Activated CD8-positive, alpha-beta memory T cell treated with anti-CD3 and anti-CD28 coated beads, Interleukin-2, amount 50 U/mL, for 1 hour (primary cell): ENCODE data around the gene CMSS1.
A peak's percentile ranks its signal among the peaks of the same experiment; 100 is the strongest.

ENCODE experiments used
- DNase-seq: peaks from one replicate; pipeline ENCODE4 v3.0.0-alpha.2; 2020; ENCODE audit errors: extremely low read depth

The CMSS1 gene

DNA sequence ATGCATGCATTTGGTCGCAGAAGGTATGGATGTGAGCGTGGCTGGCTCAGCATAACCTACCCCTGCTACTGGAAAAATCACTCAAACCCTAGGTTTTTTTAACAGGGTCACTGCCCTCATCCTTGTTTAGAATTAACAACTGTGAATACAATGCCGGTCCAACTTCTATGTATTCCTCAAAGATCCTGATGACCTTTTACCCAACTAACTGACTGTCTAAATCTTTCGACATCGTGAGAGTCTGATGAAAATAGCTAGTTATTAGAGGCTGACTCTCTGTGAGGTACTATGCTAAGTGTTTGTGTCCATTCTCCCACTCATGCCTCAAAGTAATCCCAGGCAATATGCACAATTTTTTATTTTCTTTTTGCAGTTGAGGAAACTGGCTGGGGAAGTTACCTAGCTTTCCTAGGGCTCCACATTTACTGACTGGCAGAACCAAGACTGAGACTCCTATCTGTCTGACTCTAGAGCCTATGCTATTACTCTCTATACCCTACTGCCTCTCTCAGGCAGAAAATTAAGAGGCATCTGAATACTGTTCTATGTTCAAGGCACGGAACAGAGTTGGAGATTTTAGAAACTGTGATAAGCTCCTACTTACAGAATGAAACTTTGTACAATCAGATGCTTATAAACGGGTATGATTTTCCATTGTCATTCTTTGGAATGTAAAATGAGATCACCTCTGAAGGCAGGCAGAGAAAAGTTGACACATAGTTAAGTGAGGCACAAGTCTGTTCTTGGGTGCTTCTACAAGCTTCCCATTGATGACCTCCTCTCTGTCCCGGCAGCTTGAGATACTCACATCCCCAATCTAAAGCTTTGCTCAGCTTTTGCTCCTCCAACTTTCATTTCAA, 240.3 kb downstream of the CMSS1 start:
- no peak for DNase-seq

DNA sequence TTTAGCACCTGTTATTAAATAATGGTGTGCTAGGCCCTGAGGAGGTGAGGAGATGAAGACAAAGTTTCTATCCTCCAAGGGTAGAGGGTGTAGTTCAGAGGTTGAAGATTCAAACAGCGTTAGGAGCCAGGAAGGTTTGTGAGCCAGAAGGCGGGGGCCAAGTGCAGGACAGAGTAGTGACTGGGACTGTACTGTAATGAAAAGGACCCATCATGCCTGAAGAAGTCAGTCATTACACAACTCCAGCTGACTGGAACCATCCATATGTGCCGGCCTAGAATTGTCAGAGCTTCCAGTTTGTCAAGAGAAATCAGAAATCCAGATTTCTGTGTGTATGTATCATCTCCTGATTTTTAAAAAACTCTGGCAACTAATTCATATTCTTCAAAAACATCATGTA, 241.8 kb downstream of the CMSS1 start:
- no peak for DNase-seq

DNA sequence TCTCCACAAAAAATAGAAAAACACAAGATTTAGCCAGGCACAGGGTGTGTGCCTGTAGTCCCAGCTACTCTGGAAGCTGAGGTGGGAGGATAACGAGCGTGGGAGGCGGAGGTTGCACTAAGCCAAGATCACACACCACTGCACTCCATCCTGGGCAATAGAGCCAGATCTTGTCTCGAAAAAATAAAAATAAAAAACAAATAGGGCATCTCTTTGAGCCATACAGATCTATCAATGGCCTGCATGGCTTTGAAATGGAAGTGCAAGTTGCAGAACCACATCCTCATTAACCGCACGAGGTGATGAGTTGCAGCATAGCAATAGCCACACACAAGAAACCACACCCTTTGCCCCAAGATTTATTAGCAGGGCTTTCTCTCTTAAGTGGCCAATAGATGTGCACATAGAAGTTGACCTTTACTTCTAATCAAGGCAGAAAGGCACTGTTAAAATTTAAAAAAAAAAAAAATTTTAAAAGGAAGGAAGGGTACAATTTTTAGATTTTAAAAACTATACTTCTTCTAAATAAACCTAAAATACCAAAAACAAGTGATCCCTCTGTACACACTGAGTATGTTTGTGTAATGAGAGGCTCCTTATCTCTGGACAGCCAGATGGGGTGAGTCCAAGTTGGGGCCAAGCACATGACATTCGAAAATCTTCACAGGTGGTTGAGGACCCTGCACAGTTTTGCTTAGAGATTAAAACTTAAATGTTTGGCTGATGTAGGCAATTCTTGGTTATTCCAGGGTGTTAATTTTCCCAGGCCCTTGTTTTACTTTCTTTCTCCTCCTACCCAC, 243.2 kb downstream of the CMSS1 start:
- no peak for DNase-seq

DNA sequence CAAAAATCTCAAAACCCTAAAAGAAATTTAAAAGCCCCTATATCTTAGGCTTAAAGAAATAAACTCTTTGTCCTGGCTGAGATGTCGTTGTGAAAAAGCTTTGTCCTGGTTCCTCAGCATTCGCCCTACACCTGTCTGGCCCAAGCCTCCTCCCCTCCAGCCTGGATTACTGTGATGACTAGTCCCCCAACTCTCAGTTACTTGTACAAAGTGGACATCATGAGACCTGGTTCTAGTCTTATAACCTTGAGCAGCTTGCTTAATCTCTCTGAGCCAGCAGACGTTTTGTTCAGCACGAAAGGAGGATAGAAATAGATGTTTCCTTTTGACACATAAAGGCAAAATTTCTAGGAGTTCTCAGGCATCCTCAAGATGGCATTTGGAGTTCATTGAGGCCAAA, 245.0 kb downstream of the CMSS1 start:
- no peak for DNase-seq

DNA sequence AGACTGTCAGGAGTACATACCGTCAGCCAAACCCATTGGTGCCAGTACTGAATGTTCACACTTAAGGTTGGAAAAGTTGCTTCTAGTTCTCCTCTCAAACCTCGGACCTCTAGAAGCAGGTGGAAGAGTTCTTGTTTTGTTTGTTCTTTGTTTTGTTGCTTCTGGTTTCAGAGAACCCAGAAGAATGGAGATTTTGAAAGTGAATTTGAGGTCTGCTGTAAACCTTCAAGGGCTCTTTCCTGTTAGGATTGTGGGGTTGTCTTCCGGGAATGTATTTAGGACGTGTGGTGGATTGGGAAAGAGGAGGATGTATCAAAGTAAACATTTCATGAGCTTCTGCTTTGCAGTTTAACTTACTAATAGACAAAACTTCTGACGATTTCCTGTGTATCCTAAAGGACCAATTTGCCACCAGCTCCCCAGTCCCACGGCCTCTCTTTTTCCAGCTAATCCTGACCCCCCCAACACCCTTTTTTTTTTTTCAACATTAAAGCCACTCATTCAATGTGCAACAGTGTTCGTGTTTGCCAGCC, 246.3 kb downstream of the CMSS1 start:
- DNase-seq = no peak

DNA sequence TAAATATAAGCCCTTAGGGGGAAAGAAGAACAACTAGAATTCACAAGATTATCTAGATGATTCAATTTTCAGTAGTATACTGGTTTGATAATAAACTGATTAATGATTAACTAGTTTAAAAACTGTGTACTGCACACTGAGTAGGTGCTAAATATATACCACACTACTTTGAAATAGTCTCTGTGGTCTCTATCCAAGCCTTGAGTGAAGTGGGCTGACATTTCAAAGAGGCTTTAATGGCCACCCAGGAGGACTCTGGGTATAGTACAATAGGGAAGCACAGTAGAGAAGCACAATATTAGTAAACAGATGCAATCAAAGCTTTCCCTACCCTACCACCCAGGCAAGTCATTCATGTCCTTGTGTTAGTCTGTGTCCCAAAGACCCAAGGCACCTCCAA, 249.9 kb downstream of the CMSS1 start:
- no peak for DNase-seq

DNA sequence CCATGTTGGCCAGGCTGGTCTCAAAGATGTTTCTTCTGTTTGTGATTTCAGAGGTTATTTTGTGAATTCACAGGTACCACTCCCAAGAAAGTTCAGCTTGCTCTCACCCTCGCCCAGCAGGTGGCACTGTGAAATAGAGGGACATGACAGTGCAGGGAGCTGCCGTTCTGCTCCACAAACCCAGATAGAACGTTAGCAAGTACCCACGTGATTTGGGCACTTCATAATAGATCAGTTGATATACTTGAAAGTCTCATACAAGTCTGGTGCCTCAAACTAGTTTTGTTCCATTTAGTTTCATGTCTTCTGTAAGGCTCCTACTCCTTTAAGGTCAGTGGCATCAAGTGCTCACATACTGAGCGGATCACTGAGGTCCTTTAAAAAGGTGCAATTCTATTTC, 251.2 kb downstream of the CMSS1 start:
- peak; percentile 18 for DNase-seq

DNA sequence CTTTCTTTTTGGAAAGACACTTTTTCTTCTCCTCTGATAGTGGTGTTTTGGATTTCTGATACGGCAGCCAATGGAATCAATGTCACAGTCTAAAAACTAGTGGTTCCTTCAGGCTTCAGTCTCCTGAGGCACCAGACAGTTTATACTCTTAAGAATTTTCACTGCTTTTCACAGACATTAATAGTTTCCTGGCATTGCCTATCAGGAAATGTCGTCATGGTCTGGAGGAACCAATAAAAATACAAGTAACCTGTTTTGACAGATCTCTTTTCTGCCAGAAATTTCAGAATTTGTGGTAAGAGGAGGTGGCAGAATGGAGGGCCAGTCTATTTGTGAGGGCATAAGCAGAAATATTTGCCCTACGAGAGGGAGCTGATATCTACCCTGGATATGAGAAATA, 251.8 kb downstream of the CMSS1 start:
- no peak for DNase-seq

DNA sequence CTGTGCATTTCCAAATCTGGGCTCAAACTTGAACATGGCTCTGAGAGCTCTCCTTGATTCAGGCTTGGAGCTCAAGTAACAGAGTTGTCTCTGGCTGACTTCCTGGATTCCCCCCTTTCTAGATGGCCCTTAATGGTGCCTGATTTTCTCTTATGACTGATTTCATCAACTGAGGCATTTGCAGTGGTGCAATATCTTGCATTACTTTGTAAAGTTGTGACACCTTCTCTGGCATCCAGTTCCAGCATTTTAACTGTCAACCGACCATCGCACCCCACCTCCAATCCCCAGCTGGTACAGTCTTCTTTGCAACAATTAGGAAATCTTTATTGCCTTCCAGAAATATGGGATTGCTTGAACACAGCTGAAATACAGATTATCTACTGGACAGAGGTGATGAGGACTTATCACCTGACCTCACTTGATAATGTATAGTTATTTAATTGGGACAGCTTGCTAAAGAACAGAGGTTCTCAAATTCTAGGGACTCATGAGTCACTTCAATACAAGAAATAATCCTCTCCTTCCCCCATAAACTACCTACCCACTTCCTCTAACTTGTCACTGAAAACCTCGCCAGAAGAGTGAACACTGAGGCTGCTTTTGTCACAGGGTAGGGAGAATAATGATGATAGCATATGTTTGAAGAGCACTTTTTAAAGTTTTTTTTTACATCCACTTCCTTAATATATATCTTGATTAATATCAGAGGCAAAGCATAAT, 254.8 kb downstream of the CMSS1 start:
- DNase-seq = no peak

DNA sequence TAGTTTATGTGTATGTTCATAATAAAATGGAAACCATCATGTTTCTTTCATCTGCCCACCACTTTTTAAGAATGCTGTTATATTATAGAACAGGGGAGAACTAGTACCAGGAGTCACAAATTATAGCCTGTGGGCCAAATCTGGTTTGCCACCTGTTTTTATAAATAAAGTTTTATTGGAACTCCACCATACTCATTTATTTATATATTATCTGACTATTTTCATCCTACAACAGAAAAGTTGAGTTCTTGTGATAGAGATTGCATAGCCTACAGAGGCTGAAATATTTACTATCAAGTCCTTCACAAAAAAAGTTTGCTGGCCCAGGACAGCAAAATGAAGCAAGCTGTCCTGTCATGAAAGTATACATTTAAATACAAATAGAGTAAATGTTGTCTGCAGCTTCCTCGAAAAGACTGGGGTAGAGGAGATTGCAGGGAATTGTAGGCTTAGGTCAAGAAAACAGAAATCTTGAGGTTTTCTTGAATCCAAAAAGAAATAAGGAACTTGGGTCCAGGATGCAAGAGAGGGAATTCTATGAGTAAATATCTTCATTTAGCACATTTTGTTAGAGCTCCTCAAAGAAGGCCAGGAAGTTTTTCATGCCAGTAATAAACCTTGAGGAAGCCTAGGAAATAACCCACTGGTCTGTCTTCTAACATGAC, 255.5 kb downstream of the CMSS1 start:
- no peak for DNase-seq

DNA sequence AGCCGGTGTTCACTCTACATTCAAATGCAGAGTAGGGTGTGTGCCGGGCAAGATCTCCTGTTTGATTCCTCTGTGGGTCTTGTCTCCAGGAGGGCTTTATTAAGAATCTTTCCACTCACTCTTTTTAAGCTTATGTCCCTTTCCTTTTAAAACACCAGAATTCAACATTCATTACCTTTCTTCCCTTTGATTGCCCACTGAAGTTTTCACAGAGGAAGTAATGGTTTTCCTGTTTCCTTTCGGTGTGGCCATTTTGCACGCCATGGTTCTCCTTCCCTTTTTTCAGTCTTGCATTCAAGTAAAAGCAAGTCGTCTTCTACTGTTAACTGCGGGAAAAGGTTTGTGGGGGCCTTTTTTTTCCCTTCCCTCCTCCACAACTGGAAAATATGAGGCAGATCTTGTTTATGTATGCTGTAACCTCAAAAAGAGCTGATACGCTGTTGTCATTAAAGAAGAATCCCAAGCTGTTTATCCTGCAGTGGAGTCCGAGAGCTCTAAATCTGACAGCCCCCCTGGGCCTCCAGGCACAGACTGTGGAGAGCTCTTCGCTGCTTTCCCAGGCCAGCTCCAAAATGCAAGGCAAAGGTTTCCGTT, 256.1 kb downstream of the CMSS1 start:
- DNase-seq = no peak

DNA sequence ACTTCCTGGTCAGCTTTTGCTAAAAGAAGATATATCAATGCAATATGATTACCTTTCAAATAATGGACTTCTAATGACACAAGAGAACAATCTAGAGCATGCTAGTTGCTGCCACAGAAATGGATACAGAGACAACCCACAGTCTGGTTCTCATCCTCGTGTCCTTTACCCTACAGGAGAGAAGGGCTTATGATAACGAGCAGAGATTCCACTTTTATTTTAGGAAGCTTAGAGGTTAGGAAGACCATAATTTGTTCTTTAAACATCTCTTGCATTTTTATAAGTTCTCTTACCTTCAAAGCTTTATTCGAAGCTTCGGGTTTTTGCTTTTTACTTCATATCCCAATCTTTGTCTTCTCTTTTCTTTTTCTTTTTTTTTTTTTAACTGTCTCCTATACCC, 257.5 kb downstream of the CMSS1 start:
- DNase-seq = no peak

DNA sequence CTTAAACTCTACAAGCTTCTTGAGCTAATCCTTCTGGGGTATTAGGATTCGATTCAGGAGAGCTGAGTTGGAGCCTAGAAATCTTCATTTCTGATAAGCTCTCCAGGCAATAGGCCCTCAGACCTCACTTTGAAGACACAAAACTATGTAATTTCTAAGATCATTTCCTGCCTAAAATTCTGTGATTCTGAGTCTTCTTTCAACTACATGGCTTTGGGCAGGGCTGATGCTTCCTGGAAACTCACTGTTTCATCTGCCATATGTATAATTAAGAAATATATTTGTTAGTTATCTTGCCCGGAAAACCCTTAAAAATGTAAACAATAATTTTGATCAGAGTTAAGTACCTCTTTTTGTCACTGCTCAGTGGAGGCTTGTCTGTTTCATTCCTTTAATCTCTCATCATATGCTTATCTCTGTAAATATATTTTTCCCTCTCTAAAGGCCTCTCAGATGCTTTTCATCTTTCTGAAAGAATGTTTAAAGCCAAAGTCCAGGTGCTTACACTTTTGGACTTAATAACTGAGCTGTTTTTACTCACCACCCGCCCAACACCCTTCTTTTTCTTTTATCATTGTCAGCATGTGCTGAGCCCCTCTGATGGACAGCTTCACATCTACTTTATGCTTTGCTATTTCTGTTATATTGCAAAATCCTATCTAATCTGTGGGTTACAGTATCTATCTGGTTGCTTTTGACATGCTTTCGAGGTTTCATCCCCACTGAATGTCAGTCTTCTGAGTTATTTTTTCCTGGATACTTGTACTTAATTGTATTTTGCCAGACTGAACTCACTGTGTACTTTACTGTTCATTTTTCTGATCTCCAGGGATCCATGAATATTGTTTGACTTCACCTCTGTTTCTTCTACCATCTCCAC, 258.4 kb downstream of the CMSS1 start:
- no peak for DNase-seq

DNA sequence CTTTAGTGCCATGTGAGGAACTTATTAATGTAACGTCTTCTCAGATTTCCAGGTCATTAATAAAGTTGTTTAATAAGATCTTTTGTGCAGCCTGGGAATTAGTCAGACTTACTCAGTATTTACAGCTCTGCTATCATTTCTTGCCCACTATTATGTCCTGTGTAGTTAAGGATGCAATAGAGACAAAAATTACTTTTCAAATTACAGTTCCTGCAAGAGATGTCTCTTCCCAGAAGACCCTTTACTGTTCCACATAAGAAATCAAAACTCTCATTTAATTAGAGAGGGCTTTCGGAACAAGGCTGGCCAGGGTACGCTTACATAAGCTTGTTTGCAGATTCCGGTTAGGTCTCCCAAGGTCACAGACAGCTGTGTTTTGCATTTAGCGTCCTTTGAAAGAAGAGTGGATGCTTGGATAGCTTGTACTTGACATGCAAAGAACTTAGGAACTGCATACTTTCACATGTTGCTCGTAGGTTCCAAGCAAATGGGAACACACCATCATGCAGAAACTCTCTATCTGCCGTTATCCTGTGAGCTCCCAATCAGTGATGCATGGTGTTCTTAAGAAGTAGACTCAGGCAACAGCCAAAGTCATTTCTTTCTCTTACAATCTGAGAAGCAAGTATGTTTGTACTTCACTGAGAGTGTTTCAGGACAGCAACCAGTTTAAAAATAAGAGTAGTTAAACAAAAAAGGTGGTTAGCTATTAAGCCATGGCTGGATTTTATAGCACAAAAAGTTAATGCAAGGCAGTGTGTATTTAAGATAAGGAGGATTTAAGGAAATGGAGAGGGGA, 259.3 kb downstream of the CMSS1 start:
- DNase-seq = no peak

DNA sequence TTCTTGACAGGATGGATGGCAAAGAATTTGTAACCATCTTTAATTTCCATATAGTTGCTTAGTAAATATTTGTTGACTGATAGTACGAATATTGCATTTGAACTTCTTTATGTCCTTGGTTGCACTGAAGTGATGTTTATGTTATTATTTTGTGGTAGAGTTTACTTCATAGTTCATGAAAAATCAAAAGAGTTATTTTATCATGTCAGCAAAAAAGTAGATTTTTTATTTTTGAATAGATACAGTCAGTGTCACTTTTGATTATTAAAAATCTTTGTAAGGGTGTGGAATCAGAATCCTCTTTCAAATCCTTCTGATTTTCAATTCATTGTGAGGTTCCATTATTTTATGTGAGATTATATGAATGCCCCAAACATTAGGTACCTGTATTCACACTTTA, 261.7 kb downstream of the CMSS1 start:
- no peak for DNase-seq

DNA sequence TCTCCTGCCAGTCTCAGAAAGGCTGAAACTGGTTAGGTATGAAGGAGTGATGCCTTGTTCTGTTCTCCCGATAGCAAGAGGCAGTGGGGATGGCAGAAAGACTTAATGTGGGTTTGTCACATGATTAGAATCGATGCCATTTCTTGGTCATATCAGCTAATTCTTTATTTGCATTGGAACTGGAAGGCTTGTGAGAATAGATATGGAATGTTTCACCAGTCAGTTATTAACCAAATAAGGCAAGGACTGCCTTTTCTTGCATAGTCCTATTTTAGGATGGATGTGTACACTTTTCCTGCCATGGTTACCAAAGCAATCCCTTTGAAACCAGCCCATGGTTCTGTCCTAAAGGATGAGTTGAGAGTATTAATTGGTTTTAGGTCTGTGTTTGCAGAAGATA, 262.9 kb downstream of the CMSS1 start:
- DNase-seq = no peak

DNA sequence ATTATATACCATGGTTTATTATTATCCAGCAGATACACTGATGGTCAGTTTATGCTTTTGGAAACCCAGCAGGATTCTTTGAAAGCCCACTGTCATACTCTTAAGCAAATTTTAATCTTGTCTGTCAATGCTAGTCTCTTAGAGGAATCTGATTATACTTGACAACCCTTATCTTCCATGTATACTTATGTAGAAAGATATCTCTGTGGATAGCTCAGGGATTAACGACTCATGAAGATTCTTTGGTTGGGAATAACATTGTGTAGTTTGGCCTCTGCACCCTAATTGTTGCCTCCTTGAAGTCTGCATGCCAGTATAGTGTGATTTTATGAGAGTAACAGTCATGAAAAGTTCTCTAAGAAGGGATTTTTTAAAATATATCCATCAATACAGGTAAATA, 263.6 kb downstream of the CMSS1 start:
- no peak for DNase-seq

DNA sequence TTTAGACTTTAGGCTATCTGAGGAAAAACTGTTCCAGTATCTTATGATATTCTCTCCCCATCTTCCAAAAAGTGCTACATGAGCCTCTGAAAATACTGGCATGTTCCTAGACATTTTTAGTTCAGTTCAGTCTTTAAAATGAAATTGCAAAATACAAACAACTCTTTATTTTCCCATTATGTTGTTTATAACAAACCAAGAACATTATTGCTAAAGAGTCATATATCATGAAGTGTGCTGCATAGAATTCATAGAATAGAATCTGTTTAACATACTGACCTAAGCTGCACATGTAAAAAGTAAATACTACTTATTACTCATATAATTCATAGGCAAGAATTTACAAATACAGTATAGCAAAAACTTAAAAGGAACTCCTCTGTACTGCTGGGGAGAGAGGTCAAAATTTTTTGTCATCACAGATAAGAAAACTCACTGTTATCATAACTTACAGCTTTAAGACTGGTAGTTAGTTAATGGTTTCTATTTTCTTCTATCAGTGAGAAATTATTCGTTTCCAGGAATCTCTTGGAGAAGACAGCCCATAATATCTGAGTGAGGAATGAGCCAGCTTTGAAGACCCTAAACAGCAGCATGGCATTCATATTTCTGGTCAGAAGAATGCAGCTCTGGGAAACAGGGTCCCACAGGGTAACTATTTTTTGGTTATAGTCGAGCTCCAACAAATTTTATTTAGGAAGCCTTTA, 264.5 kb downstream of the CMSS1 start:
- DNase-seq = no peak

DNA sequence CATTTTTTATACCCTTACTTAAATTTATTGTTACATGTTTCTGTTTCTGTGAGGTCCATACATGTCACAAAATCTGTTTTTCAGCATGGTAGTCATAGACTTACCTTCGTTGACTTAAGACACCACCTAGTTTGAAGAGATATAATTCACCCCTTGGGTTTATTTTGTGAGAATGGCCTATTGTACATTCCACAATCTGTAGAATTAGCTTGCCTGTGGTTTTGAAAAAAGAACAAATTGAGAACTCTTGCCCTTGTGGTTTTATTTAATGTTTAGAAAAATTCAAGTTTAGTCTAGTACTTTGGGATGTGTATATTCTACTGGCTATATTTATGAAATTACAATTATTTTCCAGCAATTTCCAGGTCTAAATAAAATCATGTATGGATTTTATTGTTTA, 265.1 kb downstream of the CMSS1 start:
- no peak for DNase-seq
